GM21360 (cell line): ENCODE data around the gene RIBC1.
"Not testable (repeated sequence)": the region's sequence is repeated elsewhere in the genome, so short reads cannot be mapped to it uniquely, and the experiment has no call there.

ENCODE experiments used
- ATAC-seq: cut with Tn5 transposase; IDR thresholded peaks from one replicate; pipeline ENCODE4 v1.9.1; 2021; ENCODE audit warnings: mild to moderate bottlenecking, moderate library complexity; ENCODE audit not compliant: unreplicated experiment

The RIBC1 gene

DNA sequence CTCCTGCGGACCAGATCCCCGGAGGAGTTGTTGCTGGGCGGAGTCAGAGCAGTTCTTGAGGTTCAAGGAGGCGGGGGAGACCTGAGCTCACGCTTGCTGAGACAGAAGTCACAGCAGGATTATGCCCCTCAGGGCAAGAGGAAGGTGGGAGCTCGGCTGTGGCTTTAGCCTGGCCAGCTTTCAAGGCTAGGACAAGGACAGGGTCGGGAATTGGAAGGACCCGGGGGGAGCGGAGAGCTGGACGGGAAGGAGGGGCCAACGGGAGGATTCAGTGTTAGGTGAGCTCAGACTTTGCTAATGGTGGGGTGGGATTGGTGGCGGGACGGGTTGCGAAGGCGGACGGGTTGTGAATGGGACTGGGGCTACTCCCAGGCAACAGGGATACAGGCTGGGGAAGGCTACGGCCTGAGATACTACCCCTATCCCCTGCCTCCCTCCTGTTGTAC lies at the start of gene RIBC1:
Gene RIBC1, plus strand, starts transcription at position 13 of the 446 bp plus-strand sequence. CDS start 3,404 bp downstream, outside the sequence.
- ATAC-seq = no peak

DNA sequence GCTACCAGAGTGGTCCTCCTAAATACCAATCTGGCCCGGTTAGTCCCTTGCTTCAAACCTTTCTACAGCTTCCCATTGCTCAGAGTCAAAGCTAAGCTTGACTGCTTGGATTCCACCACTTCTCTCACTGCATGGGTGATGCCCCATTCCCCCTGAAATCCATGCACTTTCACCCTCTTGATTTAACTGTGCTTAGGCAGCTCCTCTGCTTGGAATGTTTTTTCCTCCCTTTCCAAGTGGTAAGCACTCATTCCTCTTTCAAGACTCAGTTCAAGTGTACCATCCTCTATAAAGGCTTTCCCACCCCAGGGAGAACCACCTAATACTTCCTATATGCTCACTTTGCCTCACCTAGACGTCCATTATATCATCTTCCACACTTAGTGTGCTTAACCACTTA lies 49.4 kb upstream of the RIBC1 start:
- ATAC-seq = no peak

DNA sequence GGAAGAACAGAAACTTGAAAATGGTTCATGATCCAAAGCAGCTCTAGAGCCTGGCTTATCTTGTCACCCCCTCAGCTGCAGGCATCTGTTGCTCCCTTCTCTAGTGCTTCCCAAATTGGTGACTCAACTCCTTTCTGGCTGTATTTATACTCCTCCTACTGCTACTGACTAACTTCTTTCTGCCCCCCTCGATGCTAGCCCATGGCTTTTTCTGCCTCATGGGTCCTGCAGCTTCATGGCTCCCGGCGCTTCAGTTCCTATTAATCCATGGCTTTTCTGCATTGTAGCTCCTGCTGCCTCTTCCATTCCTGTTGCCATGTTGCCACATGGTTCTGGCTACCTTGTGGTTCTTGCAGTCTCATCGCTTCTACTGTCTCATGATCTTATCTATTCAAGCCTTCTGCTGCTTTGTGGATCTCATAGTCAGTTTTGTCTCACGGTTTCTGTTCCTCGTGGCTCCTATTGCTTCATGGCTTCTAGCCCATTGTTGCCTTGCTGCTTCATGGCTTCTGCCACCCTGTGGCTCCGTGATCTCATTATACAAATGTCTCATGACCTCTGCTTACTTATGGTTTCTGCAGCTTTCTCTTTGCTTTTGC lies 48.4 kb upstream of the RIBC1 start:
- ATAC-seq = no peak

DNA sequence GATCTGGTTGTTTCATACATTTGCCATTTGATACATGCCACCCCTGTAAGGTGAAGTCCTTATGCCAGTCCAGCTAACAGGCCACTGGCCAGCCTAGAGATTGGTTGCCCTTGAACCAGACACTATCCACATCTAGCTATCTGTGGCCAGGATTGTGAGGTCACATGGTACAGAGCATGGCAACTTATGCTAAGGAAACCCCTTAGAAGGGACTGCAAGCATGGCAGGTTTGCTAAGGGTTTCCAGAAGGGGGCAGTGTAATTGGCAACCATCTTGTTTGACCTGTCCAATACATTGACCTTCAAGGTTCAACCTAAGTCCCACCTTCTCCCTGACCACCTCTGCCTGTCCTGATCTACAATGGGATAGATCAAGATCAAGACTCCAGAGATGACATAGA lies 47.8 kb upstream of the RIBC1 start:
- ATAC-seq = no peak

DNA sequence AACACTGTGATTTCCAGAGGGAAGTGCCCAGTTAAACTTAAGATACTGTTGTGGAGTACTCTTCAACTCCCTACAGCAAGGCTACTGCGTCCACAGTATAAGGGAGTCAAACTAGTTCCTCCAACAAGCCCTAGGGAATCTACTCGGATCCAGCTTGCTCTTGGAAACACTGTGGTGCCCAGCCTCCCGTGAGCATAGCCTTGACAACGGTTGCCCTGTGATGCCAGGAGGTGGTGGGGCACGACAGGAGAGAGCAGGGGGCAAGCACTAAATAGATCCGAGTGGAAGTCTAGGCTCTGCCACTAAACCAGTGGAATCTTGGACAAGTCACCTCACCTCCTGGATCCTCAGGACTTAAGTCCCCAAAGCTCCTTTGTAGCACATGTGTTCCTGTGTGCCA lies 45.8 kb upstream of the RIBC1 start:
- no peak for ATAC-seq

DNA sequence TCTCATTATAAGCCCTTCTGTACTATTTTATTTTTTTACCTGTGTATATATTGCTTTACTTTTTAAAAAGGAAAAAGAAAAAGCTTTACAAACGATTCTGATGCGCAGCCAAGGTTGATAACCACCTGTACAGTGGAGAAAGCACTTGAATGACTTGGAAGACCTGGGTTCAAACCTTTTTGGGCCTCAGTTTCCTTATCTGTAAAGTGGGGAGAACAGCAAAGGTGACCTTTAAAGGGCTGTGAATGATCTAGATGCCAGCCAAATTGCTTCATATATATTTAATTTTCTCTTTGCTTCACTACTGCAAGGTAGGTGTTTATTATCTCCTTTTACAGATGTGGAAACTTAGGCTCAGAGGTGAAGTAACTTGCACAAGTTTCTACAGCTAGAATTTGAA lies 45.2 kb upstream of the RIBC1 start:
- ATAC-seq = no peak

DNA sequence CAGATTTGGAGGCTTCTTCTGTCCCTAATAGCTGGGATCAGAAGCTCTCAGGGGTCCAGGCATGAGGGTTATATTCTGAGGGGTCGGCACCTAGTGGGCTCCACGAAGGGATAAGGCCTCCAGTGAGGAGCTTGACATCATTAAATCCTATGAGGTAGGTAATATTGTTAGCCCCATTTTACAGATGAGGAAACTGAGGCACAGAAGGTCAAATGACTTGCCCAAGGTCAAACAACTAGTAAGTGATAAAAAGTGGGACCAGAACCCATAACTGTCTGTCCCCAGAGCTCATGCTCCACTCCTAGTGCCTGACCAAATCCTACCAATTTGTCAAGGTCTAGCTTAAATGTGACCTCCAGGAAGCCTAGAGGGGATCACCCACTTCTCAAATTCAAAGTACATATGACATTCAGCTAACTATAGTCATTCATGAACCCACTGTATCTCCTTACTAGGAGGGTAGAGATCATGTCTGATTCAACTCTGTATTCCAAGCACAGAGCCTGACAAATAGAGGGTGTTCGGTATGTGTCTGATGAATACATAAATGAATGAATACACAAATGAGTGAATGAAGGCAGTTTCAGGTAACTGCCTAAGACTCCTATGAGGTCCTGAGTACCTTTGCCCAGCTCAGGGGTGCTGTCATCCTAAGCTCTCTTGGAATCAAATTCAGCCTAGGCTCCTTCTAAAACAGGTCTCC lies 43.5 kb upstream of the RIBC1 start:
- no peak for ATAC-seq

DNA sequence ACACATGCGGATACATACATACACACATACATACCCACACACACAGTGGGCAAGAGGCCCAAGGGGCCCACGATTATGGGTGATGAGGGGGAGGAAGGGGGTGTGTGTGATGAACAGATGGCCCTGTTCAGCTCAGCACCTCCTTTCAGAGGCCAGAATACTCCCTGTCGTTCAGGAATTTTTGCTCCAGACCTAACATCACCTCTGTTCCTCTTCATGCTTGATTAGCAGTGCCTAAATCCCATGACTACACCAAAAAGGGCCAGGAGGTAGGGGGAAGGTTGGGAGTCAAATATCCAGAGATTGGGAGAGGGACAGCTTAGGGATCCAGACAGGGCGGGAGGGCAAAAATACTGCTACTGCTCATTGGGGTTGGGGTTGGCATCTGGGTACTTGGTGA lies 42.9 kb upstream of the RIBC1 start:
- ATAC-seq = no peak

DNA sequence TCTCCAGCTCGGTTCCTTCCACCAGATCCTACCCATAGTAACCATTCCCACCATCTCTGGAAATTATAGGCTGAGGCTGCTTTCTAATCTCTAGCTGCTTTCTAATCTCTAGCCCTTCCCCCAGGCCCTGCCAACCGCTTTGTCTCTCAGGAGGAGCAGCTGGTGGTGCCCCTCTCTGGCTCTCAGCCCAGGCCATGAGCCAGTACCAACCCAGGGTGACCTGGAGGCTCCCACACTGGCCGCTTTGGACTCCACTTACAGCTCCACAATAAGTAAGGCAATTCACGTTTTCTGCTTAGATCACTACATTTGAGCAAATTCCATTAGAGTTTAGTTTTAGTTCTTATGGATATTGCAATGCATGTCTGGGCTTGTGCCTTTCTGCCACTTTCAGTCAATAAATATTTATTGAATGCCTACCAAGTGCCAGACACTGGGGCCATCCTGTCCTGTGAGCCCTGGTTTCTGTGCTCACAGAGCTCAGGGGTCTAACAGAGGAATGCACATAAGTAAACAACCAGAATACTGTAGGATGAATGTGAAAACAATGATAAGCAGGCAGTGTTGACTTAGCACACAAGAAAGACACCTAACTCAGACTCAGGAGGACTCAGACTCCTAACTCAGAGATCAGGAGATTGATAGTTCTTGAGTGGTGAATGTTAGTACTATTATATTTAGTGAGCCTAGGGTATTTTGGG lies 39.1 kb upstream of the RIBC1 start:
- no peak for ATAC-seq

DNA sequence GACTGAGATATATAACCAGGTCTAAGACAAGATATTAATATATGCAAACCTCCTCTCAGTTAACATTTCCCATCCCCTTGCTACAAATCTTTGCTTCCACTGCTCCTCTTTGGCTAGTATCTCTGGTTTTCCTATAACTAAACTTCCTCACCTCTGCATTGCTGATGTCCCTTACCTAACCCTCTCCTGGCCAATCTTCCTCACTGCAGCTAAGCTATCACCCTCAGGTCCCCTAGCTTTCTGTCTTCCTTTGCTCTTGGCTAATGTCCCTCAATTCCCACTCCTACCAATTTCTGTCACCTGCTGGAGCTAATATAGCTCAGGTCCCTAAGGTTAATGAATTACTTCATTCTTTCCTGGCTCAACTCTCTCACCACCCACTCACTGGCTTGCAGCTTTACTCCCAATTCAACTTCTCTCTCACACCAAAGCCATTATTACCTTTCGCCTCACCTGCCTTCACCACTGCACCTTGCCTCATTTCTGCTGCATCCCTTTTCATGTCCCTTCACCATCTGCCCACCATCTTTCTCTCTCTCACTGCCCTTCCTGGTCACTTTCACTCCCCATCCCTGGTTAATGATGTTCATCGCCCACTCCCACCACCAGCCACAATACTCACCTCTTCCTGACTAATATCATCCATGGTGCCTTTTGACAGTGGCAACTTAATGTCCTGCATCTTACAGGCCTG lies 26.9 kb upstream of the RIBC1 start:
- ATAC-seq = no peak

DNA sequence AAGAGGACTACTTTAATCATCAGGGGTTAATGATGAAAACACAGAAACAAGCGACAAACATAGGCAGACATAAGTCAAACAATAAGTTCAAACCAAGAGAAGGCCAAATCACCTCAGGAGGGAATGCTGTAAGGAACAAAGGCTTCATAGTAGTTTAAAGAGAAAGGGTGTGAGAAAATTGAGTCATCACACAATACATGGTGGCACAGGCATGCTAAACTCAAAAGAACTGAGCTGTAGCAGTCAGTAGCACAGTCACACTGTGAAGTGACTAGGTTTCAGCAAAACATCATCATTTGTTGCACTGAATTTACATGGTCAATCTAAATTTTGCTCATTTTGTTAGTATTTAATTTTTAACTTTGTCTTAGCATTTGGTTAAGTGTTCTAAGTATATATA lies 24.5 kb upstream of the RIBC1 start:
- no peak for ATAC-seq

DNA sequence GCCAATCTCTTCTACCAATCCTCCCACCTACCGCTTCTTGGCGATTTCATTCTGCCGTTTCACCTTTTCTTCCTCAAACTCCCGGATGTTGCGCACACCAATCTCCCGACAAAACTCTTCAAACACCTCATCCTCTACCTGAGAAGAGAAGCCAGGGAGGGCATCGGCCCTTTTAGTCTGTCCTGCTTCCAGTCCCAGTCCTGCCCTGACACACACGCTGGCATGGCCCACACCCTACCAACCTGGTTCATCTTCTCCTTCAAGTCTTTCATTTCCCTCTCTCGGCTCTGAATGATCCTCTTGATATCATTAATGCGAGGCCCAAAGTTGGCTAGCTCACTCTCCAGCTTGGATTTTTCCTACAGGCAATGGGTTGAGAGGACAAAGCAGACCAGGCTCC lies 19.1 kb upstream of the RIBC1 start:
- no peak for ATAC-seq

DNA sequence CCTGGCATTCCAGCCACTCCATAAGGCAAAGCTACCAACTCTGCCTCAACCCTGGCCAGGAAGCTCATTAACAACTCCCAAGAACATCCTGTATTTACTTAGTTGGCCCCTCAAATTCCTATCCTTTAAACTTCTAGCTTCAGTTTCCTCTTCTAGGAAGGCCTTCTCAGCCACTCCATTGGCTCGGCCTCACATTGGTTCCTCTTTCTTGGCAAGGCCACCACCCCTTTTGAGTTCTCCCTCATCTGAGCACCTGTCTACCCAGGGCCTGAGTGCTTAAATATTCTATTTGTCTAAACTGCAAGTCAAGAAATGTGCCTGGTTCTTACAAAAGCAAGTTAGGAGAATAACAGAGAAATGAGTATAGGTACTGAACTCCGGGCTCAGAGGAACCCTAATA lies 10.2 kb upstream of the RIBC1 start:
- no peak for ATAC-seq

DNA sequence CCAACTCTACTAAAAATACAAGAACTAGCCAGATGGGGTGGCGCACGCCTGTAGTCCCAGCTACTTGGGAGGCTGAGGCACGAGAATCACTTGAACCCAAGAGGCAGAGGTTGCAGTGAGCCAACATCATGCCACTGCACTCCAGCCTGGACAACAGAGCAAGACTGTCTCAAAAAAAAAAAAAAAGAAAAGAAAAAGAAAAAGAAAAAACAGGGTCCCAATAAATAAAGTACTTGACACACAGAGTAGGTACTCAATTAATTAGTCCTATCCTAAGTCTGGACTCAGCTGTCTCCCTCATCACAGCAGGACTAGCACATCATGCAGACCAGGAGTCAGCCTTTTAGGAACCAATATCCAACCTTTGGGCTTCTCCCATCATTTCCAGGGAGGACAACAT lies 2.3 kb upstream of the RIBC1 start:
- not testable (repeated sequence) for ATAC-seq

DNA sequence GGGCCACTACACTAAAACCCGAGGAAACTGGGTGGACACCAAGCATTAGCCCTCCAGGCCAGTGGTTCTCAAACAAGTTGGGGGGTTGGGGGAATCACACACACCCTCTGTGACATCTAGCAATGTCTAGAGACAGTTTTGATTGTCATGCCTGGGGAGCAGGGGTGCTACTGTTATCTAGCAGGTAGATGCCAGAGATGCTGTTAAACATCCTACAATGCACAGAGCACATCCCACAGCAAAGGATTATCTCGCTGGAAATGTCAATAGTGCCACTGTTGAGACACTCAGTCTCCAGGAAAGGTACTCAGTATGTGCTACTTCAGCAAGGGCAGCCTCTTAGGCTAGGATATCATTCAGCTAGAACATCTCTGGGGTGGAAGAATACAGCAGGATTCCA lies 1.5 kb upstream of the RIBC1 start:
- no peak for ATAC-seq

DNA sequence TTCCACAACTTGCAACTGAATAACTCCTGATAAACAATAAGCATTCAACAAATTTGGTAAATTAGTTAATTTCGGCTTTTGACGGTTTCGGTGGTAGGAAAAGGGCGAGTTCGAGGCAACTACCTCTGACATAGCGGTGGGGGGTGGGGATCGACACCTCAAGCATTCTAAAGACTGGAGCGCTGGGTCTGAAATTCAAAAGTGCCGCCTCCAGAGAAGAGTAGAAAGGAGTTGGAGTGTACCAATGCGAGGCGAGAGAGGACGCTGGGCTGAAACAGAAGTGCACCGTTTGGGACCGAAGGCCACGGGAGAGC lies 944 bp upstream of the RIBC1 start:
- ATAC-seq = peak; percentile 24

DNA sequence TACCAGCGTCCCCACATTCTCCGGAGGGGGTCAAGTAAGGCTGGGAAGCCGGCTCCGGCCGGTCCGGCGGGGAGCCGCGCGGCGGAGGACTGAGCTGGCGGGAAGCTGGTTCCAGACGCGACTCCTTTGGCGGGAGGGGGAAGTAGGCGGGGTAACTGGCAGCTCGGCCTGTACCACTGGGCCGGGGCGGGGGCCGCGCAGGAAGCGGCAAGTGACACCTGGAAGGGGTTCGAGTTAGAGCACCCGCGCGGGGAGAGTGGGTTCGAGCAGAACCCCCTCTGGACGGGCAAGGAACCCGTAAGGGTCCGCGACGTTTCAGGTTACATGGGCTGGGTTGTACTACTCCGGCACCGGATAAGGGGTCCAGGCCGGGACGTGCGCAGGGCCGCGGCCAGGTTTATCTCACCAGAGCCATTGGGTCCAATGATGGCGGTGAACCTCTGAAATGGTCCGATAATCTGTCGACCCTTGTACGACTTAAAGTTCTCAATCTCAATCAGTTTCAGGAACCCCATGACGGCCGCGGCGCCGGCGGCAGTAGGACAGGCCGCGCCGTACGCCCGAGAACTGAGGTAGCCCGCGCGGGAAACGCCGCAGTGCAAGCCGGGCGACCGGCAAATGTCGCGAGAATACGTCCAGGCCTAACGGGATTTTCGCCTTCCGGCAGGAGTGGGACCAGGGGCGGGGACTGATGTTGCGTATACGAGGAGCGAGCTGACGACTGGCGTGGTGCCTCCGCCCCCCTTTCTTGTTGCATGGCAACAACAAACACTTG lies 400 bp upstream of the RIBC1 start, which contains the start of gene SMC1A:
Gene SMC1A, minus strand, starts transcription at position 569 of the 775 bp plus-strand sequence. Its CDS starts 54 bp downstream, at position 515.
- peak; percentile 93 for ATAC-seq

DNA sequence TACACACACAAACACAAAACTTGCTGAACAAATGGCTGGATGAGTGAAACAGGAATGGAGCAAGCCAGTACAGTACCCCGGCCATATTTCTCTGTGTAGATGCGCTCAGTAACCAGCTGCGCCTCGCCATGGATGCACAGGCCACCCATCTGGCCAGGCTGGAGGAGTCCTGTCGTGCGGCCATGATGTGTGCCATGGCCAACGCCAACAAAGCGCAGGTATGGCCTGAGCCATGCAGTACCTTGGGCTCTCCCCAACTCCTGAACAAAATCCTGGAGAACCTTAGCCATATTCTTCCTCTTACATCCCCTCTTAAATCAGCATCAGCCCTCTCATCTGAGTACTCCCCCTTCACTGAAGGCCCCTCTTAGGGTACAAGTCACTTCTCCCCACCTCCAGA lies 7.1 kb downstream of the RIBC1 start:
- no peak for ATAC-seq

DNA sequence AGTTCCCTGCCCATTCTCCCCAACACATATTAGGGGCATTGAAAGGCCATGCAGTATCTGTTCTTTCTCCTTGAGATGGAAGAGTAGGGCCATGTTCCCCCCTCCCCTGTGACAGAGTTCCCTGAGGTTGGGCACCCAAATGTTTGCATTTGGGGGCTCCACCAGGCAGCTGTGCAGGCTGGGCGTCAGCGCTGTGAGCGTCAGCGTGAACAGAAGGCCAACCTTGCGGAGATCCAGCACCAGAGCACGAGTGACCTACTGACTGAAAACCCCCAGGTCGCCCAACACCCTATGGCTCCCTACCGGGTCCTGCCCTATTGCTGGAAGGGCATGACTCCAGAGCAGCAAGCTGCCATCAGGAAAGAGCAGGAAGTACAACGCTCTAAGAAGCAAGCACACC lies 7.6 kb downstream of the RIBC1 start:
- no peak for ATAC-seq

DNA sequence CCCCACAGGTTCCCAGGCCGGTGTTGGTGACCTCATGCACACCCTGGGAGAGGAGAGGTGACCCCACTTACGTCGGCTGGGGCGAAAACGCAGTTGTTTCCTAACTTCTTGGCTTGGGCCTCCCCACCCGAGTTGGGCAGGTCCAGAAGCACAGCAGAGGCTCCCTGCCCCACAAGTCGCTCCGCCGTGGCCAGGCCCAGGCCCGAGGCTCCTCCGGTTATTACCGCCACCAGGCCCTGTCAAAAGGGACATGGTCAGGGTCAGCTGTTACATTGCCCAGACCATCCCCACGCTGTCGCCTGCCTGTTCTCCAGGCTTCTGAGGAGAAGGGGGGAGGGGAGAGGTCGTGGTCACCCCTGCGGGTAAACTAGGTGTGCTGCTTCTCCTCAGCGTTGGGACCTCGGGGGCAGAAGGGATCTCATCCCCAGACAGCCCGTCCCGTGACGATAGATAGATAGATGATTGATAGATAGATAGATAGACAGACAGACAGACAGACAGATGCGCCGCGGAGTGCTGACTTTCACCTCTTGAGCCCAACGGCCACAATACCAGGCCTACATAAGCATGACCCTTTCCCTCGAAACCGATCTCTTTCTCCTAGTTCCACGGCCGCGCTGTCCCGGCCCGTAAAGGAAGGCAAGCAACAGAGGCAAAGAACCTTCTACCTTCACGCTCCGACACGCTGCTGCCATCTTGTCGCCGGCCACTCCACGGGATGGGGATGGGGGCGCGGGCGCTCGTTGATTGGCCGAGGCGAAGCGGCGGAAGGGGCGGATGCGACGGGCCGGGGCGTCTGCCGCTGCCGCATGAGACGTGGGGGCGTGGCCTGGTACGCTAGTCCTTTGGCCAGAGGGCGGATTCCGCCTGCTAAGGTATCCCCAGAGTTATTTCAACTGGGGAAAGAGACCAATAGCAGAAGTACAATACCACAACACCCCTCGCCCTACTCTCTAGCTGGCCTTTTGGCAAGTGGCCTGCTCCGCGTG lies 11.3 kb downstream of the RIBC1 start, which contains the start of gene HSD17B10:
Gene HSD17B10, minus strand, starts transcription at position 720 of the 989 bp plus-strand sequence. Its CDS starts 25 bp downstream, at position 695.
- peak; percentile 74 for ATAC-seq
